ENCODE data around the gene GABRR2.
"Not testable (repeated sequence)": the region's sequence is repeated elsewhere in the genome, so short reads cannot be mapped to it uniquely, and the experiment has no call there.

Gene GABRR2

DNA sequence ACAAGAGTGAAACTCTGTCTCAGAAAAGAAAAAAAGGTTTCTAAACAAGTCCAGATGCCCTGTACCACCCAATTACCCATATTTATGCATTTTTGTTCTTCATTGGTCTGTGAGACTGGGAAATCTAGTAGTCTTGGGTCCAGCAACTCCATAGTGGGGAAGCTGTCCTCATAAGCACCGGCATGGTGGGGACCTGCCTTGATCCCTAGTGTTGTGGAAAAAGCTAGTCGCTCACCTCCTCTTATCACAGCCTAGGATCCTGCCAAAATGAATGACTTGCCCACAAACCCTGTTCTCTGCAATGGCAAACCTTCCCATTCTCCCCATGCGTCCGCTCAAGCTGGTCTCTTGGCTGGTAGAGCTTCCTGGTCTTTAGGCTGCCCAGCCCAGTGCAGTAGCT lies 59.7 kb downstream of the GABRR2 start:
- no peak for FAIRE-seq

- no peak for FAIRE-seq
Observed at GRCh38 chr6:89254569-89254968, 60.5 kb downstream of the GABRR2 start.

DNA sequence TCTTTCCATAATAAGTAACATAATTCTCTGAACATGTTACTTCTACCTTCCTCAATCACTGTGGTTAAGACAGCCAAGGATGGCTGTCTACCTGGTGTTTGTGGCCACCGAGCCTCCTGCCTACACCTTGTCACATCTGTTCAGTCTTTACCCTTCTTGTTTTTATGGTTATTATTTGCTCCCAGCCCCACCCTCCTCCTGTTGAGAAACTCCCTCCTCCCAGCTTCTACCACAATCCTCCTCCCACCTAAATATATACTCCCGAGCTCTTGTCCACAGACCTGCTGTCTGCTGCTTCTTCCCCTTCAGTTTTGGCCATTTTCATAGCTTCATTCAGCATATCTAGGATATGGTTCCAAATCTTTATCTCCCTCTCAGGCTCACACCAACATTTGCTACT lies 62.2 kb downstream of the GABRR2 start:
- FAIRE-seq = no peak

- no peak for FAIRE-seq
Observed at GRCh38 chr6:89251976-89252375, 63.1 kb downstream of the GABRR2 start.

GRCh38 chr6:89251170-89251569 lies 63.9 kb downstream of the GABRR2 start:
- FAIRE-seq = no peak

- no peak for FAIRE-seq
Observed at GRCh38 chr6:89250239-89250638, 64.9 kb downstream of the GABRR2 start.

- no peak for FAIRE-seq
Observed at GRCh38 chr6:89244241-89244985, 70.7 kb downstream of the GABRR2 start.

DNA sequence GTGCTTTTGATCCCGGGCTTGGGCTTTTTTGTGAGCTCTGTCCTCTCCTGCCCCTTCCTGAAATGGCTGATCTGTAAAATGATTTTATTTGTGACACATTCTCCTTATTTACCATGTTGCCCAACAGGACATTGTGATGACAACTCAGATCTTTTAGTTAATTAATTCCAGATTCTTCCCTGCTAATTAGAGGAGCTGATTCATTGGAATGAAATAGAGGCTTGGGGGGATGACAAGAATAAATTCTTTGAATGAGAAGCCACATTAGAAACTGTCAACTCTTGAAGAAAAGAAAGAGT lies 71.8 kb downstream of the GABRR2 start:
- no peak for FAIRE-seq

GRCh38 chr6:89242574-89243330 lies 72.3 kb downstream of the GABRR2 start:
- no peak for FAIRE-seq

- FAIRE-seq = no peak
Observed at GRCh38 chr6:89239338-89239737, 75.8 kb downstream of the GABRR2 start.

GRCh38 chr6:89237158-89237557 lies 77.9 kb downstream of the GABRR2 start:
- FAIRE-seq = no peak

GRCh38 chr6:89233605-89234004 lies 81.5 kb downstream of the GABRR2 start:
- FAIRE-seq = not testable (repeated sequence)

- FAIRE-seq = no peak
Observed at GRCh38 chr6:89222712-89223039, 92.4 kb downstream of the GABRR2 start.

DNA sequence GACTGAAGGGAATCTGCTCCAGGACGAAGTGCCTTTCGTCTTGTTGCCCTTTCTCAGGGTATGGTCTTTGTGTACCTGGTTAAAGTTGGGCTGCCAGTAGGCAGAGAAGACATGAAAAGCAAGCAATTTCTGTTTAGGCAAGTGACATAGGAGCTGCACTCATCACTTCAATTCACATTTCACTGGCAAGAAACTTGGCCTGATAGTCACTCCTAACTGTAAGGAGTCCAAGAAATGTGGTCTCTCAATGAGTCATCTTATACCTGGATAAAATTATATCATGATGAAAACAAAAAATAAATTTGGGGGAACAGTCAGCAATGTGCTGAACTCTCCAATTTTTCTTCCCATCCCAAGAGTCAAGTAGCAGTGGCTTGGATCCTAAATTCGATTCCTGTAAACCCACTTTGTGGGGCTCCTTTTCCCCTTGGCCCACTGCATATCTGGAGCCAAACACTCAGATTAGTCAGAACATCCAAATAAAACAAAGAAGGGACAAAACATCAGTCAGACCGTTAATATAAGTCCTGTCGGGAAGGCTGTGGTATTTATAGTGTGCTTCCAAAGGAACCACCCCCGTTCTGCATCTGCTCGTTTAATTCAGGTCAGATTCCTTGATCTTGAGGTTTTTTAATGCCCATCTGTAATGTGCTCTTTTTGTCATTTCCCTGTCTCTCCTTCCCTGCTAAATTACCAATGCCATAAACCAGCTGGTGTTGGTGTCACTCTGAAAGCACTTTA lies 93.0 kb downstream of the GABRR2 start:
- FAIRE-seq = no peak

- FAIRE-seq = no peak
Observed at GRCh38 chr6:89221129-89221528, 94.0 kb downstream of the GABRR2 start.

DNA sequence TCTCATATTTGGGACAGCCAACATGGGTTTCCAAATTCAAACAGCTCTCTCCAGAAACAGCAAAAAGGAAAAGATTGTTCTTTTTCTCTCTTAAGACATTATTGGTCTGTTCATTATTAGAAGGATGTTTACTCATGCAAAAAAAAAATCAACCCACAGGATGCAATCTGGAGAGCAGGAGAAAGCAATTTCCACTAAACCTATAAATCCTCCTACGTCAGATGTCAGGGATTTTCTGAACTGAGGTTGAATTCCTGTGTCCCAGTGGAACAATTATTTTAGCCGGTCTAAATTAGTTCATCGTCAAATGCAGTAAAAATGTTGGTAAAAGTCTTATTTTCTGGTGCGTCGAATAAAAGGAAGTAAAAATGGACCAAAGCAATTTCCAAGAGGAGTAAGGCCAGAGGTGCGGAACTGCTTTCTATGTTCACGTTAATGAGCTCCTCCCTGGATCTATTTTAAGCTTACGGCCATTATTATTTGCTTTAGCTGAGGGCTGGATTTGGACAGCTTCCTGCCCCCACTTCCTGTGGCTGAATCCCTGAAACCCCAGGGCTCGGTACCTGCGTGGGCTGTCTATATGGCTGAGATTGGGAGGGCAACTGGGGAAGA lies 97.7 kb downstream of the GABRR2 start, which contains the start of gene GABRR1:
GABRR1 (minus strand) TSS at position 60 of the 612 bp plus-strand sequence; CDS start at position 24, 36 bp downstream.
- no peak for FAIRE-seq

DNA sequence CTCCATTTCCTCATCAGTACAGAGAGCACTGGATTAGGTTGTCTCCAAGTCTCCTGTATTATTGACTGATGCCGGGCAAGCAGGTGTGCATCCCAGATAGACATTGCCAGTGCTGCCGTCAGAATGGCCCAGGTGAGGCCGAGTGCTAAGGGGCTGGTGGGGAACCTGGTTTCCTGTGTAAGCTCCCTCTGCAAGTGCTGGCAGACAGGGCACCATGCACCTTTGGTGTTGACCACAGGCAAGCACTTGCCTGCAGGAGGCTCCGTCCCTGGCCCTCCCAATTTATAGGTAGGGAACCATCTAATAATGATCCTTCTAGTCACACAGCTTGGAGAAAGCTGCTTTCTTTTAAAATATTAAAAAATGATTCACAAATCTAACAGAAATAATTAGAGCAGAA lies 98.7 kb downstream of the GABRR2 start:
- FAIRE-seq = no peak

GRCh38 chr6:89215391-89215790 lies 99.7 kb downstream of the GABRR2 start:
- FAIRE-seq = no peak

DNA sequence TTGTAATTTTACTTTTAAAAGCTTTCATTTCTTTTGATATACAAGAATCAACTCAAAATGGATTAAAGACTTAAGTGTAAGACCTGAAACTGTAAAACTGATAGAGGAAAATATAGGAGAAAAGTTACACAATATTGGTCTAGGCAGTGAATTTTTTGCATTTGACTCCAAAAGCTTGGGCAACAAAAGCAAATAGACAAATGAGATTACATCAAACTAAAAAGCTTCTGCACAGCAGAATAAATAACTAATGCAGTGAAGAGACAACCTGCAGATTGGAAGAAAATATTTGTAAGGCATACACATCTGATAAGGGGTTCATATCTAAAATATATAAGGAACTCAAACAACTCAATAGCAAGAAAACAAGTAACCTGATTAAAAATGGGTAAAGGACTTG lies 100.9 kb downstream of the GABRR2 start:
- FAIRE-seq = no peak

DNA sequence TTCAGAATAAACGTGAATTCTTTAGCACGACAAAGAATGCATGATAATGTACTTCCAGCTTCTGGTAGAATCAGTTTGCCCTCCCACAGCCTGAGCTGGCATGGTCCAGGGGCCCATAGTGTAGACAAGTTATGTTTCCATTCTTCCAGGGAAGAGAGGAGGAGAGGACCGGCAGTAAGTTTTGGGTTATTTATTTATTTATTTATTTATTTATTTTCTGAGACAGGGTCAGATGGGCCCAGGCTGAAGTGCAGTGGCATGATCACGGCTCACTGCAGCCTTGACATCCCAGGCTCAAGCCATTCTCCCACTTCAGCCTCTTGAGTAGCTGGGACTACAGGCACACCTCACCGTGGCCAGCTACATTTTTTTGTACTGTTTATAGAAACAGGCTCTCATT lies 102.6 kb downstream of the GABRR2 start:
- no peak for FAIRE-seq

GRCh38 chr6:89209457-89209856 lies 105.6 kb downstream of the GABRR2 start:
- no peak for FAIRE-seq

DNA sequence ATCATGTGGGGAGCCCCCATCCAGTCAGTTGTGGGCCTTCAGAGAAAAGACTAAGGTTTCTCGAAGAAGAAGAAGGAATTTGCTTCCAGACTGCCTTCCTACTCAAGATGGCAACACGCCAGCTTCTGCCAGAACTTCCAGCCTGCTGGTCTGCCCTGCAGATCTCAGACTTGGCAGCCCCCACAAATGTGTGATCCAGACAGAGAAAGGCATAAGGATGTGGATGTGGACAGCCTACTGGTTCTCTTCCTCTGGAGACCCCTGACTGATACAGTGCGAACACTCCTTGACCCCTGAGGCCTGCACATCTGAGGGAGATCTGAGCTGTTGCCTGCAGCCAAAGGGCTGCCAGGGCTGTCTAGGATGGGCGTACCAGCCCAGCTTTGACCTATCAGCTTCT lies 106.5 kb downstream of the GABRR2 start:
- no peak for FAIRE-seq

Measured in colon (tissue), 2 donors.